K562 (cell line): Measurements from ENCODE around the gene ZDHHC12. TPM values are rescaled to one million over a fixed set of nuclear protein-coding genes. Genes with fewer than 3 reads are reported as not detected.

Experiments used
- CBFA2T3 ChIP-seq: fragments of 450-650 bp; IDR thresholded peaks from 2 replicates; pipeline ENCODE4 v1.6.1; 2017
- GATAD2B ChIP-seq: fragments of 450-650 bp; IDR thresholded peaks from 2 replicates; pipeline ENCODE4 v1.6.1; 2017; ENCODE audit warnings: mild to moderate bottlenecking, borderline replicate concordance
- NCOR1 ChIP-seq: fragments of 450-650 bp; IDR thresholded peaks from 2 replicates; pipeline ENCODE4 v1.6.1; 2016; ENCODE audit warnings: mild to moderate bottlenecking, moderate library complexity
- NEUROD1 ChIP-seq: fragments of 150-350 bp; IDR thresholded peaks from 2 replicates; pipeline ENCODE4 v1.6.1; 2014; ENCODE audit warnings: borderline replicate concordance, low read length, low read depth; ENCODE audit not compliant: partially characterized antibody
- PTTG1 ChIP-seq: fragments of 450-650 bp; IDR thresholded peaks from 2 replicates; pipeline ENCODE4 v1.6.1; 2016; ENCODE audit warnings: low read depth, mild to moderate bottlenecking, missing genetic modification characterization, missing compliant biosample characterization
- RAD21 ChIP-seq, 2 experiments: fragments of 250-450 bp in 1 of 2; fragments of 450-650 bp in 1 of 2; sonication (Bioruptor Pico) in 1 of 2; formaldehyde crosslinking in 1 of 2; IDR thresholded peaks in 1 of 2; conservative IDR thresholded peaks in 1 of 2; 2 replicates each; pipeline versions ENCODE4 v1.4.0 to v1.8.0; 2020 to 2022; ENCODE audit warnings: mild to moderate bottlenecking in 2 of 2, moderate library complexity in 1 of 2
- RBM34 ChIP-seq: fragments of 200-400 bp; formaldehyde crosslinking; IDR thresholded peaks from 2 replicates; pipeline ENCODE4 v1.6.1; 2018; ENCODE audit warnings: low read length, borderline replicate concordance; ENCODE audit not compliant: insufficient read depth
- TSC22D4 ChIP-seq: fragments of 450-650 bp; IDR thresholded peaks from 2 replicates; pipeline ENCODE4 v1.6.1; 2016; ENCODE audit warnings: missing genetic modification characterization, missing biosample characterization, control low read depth
- ZNF444 ChIP-seq: fragments of 250-450 bp; sonication (Bioruptor Pico); IDR thresholded peaks from 2 replicates; pipeline ENCODE4 v1.4.0; 2020; ENCODE audit warnings: mild to moderate bottlenecking, moderate library complexity
- ZNF445 ChIP-seq: fragments of 250-450 bp; sonication (Bioruptor Pico); IDR thresholded peaks from 2 replicates; pipeline ENCODE4 v1.4.0; 2020; ENCODE audit warnings: low read depth, mild to moderate bottlenecking, moderate library complexity
- ZNF668 ChIP-seq: fragments of 250-450 bp; sonication (Bioruptor Pico); IDR thresholded peaks from 2 replicates; pipeline ENCODE4 v1.8.0; 2022; ENCODE audit warnings: mild to moderate bottlenecking, inconsistent platforms
- polyA plus RNA-seq, 8 experiments: library from polyadenylated mRNA; depleted of rRNA in 4 of 8; stranded (reverse) in 5 of 8; unstranded in 3 of 8; fragments of >200 nt; fragmentation: Nextera tagmentation in 2 of 8; fragmentation: Illumina TruSeq in 1 of 8; extraction: Ambion mirVana in 2 of 8; extraction: Trizol in 1 of 8; gene quantifications; 2 replicates each; pipeline versions ENCODE4 v1.2.1 to v1.2.3, GENCODE V29; 2011 to 2014; ENCODE audit warnings: inconsistent platforms in 1 of 8, missing spikeins in 1 of 8
- total RNA-seq, 7 experiments: library from RNA; depleted of rRNA in 6 of 7; stranded (reverse); fragments of >200 nt in 6 of 7; fragmentation: Illumina TruSeq in 2 of 7; extraction: Trizol in 2 of 7; gene quantifications; 2 replicates each; pipeline versions ENCODE4 v1.2.1 to v1.2.3, GENCODE V29; 2011 to 2021; ENCODE audit warnings: low replicate concordance in 1 of 7
- TF ChIP-seq, protein P1 (sequence below), 2 experiments: fragments of 450-650 bp in 1 of 2; sonication (generic) in 1 of 2; formaldehyde crosslinking in 1 of 2; IDR thresholded peaks; 2 replicates each; pipeline versions ENCODE4 v1.7.1 to v1.9.0; 2016 to 2022; ENCODE audit warnings: inconsistent platforms in 1 of 2, mild to moderate bottlenecking in 1 of 2, missing genetic modification reagents in 1 of 2
- TF ChIP-seq, protein P2 (sequence below): fragments of 450-650 bp; formaldehyde crosslinking; conservative IDR thresholded peaks from 2 replicates; pipeline ENCODE4 v1.4.0; 2022; ENCODE audit warnings: mild to moderate bottlenecking, missing genetic modification characterization
- TF ChIP-seq, protein P3 (sequence below), 3 experiments: fragments of 200-800 bp in 1 of 3; sonication (Bioruptor generic) in 1 of 3; sonication (generic) in 1 of 3; formaldehyde crosslinking in 1 of 3; IDR thresholded peaks; 2 replicates each; pipeline versions ENCODE4 v1.6.1 to v1.8.0; 2016 to 2022; ENCODE audit warnings: mild to moderate bottlenecking in 2 of 3, missing compliant biosample characterization in 2 of 3, missing genetic modification characterization in 2 of 3, missing genetic modification reagents in 1 of 3

Gene ZDHHC12
- total and polyA plus RNA-seq, 9 of the 15 experiments (the other 6 are each of a cell fraction or from before 2014, with no cell fraction given), result 0.21 to 38.0 (median 13.8) TPM

DNA sequence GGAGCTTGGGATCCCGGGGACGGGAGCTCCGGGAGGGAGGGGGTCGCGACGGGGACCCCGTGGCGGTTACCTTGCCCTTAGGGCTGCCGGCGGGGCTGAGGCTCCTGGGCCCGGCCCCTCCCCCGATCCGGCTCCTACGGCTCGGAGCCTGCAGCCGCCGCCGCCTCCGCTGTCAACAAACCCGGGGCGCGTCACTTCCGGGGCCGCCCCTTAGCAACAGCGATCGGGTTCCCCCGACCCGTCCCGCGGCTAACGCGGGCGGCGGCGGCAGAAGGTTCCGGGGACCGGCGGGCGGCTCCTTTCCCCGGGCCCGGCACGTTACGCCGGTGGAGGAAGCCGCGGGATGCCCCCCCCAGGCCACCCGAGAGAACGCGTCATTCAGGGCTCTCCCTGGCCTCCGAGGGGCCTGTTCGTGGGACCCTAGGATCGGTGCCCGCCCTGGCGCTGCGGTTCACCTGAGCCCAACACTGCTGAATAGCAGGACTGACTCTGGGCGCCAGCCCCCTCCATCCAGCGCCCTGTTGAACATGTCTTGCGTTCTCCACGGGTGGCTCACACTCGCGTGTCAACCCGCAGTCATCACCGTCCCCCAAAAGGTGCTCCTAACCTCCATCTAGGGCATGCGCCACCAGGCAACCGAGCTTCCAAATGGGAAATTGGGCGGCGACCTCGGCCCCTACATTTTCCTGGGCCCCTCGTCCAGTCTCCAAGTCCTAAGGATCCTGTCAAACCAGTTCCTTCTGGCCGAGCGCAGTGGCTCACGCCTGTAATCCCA, 48.0 kb upstream of the ZDHHC12 start, which contains the start of gene ZER1 (continued):
- TF ChIP-seq, protein P1, sequence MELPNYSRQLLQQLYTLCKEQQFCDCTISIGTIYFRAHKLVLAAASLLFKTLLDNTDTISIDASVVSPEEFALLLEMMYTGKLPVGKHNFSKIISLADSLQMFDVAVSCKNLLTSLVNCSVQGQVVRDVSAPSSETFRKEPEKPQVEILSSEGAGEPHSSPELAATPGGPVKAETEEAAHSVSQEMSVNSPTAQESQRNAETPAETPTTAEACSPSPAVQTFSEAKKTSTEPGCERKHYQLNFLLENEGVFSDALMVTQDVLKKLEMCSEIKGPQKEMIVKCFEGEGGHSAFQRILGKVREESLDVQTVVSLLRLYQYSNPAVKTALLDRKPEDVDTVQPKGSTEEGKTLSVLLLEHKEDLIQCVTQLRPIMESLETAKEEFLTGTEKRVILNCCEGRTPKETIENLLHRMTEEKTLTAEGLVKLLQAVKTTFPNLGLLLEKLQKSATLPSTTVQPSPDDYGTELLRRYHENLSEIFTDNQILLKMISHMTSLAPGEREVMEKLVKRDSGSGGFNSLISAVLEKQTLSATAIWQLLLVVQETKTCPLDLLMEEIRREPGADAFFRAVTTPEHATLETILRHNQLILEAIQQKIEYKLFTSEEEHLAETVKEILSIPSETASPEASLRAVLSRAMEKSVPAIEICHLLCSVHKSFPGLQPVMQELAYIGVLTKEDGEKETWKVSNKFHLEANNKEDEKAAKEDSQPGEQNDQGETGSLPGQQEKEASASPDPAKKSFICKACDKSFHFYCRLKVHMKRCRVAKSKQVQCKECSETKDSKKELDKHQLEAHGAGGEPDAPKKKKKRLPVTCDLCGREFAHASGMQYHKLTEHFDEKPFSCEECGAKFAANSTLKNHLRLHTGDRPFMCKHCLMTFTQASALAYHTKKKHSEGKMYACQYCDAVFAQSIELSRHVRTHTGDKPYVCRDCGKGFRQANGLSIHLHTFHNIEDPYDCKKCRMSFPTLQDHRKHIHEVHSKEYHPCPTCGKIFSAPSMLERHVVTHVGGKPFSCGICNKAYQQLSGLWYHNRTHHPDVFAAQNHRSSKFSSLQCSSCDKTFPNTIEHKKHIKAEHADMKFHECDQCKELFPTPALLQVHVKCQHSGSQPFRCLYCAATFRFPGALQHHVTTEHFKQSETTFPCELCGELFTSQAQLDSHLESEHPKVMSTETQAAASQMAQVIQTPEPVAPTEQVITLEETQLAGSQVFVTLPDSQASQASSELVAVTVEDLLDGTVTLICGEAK (IDR thresholded peaks at IDR 0.05), result peak; percentile 97
- TF ChIP-seq, protein P1 (CRISPR knock-in tag; IDR thresholded peaks at IDR 0.05), result no peak
- TF ChIP-seq CBFA2T3, result peak; percentile 7; the same call in 1 of the 2 replicates
- TF ChIP-seq ZNF444 (CRISPR knock-in tag), result no peak
- no peak for TF ChIP-seq TSC22D4 (tag)
- peak; percentile 95 for TF ChIP-seq GATAD2B
- TF ChIP-seq ZNF668 (CRISPR knock-in tag), result no peak
- TF ChIP-seq PTTG1 (tag), result no peak
- peak; percentile 86 for TF ChIP-seq NEUROD1
- TF ChIP-seq, protein P2, sequence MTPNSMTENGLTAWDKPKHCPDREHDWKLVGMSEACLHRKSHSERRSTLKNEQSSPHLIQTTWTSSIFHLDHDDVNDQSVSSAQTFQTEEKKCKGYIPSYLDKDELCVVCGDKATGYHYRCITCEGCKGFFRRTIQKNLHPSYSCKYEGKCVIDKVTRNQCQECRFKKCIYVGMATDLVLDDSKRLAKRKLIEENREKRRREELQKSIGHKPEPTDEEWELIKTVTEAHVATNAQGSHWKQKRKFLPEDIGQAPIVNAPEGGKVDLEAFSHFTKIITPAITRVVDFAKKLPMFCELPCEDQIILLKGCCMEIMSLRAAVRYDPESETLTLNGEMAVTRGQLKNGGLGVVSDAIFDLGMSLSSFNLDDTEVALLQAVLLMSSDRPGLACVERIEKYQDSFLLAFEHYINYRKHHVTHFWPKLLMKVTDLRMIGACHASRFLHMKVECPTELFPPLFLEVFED (CRISPR knock-in tag), result no peak
- no peak for TF ChIP-seq ZNF445
- TF ChIP-seq RBM34, result no peak
- TF ChIP-seq, protein P3, sequence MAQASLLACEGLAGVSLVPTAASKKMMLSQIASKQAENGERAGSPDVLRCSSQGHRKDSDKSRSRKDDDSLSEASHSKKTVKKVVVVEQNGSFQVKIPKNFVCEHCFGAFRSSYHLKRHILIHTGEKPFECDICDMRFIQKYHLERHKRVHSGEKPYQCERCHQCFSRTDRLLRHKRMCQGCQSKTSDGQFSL (CRISPR knock-in tag; IDR thresholded peaks at IDR 0.05), result peak; percentile 99
- TF ChIP-seq, protein P3 (tag; IDR thresholded peaks at IDR 0.05), result peak in 1 of 2 experiments; percentile 97; a peak in 2 of 4 replicates
- peak; percentile 66 for TF ChIP-seq NCOR1
- peak; percentile 22 to 41; a peak in 3 of 4 replicates for TF ChIP-seq RAD21 (CRISPR knock-in tag; conservative IDR thresholded peaks at IDR 0.05 in 1 of 2, IDR thresholded peaks at IDR 0.05 in 1 of 2)
